Testis (tissue), 3 donors: Measurements from ENCODE around the gene FBLN1. TPM values are rescaled to one million over a fixed set of nuclear protein-coding genes. Genes with fewer than 3 reads are reported as not detected.

Experiments used
- DNase-seq: peaks from one replicate; pipeline ENCODE4 v3.0.0-alpha.2; 2019
- H3K27ac ChIP-seq, 2 donors: fragments of 200-600 bp; sonication (generic); one replicate each; pipeline ENCODE4 v1.5.1; 2019
- H3K27me3 ChIP-seq: fragments of 200-600 bp; sonication (generic); one replicate; pipeline ENCODE4 v1.5.1; 2019
- H3K36me3 ChIP-seq: fragments of 200-600 bp; sonication (generic); one replicate; pipeline ENCODE4 v1.5.1; 2017; ENCODE audit warnings: low read depth; ENCODE audit errors: missing control alignments
- H3K4me1 ChIP-seq: fragments of 200-600 bp; sonication (generic); one replicate; pipeline ENCODE4 v1.5.1; 2019
- H3K4me3 ChIP-seq, 2 donors: fragments of 200-600 bp; sonication (generic); one replicate each; pipeline ENCODE4 v1.5.1; 2017 to 2019
- H3K9me3 ChIP-seq: fragments of 200-600 bp; sonication (generic); one replicate; pipeline ENCODE4 v1.5.1; 2017
- POLR2A ChIP-seq: fragments of 450-650 bp; IDR thresholded peaks from one replicate; pipeline ENCODE4 v1.6.1; 2017; ENCODE audit warnings: antibody characterized with exemption, mild to moderate bottlenecking, moderate library complexity
- WGBS, 2 donors: methylation state at CpG; one replicate each; pipeline ENCODE4 v1.1.5; 2018; 5-methylcytosine and 5-hydroxymethylcytosine counted together
- intact Hi-C: fragments of 100-400 bp; cut with DNase I; formaldehyde crosslinking; loops from one replicate; pipeline ENCODE4 v1.15.1; 2023; ENCODE audit warnings: low total_unique reads
- polyA plus RNA-seq: library from polyadenylated mRNA; stranded (reverse); fragments of 350-450 nt; fragmentation: Illumina TruSeq; extraction: RNeasy Lipid Tissue Mini Kit (QIAGEN cat#74804); gene quantifications from one replicate; pipeline ENCODE4 v1.2.3, GENCODE V29; 2014; ENCODE audit warnings: low read depth, low replicate concordance; ENCODE audit not compliant: insufficient read depth
- total RNA-seq, 2 donors: library from RNA; depleted of rRNA; stranded (reverse); fragments of >200 nt; gene quantifications; one replicate each; pipeline ENCODE4 v1.2.3, GENCODE V29; 2016
- TF ChIP-seq, protein P1 (sequence below), 3 experiments: fragments of 450-650 bp in 2 of 3; fragments of 200-600 bp in 1 of 3; sonication (generic) in 1 of 3; IDR thresholded peaks; one replicate each; pipeline ENCODE4 v1.5.1; 2016 to 2019; ENCODE audit warnings: antibody characterized with exemption in 3 of 3, mild to moderate bottlenecking in 2 of 3, moderate library complexity in 1 of 3

Gene FBLN1
- total and polyA plus RNA-seq, 3 donors from 2014 or later = 32.4 to 154 (median 42.2) TPM

DNA sequence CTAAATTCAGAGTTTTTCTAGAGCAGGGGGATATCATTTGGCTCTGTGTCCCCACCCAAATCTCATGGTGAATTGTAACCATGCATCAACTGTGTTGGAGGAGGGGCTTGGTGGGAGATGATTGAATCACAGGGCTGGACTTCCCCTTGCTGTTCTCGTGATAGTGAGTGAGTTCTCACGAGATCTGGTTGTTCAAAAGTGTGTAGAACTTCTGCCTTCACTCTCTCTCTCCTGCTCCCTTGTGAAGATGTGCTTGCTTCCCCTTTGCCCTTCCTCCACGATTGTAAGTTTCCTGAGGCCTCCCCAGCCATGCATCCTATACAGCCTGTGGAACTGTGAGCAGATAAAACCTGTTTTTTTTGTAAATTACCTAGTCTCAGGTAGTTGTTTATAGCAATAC, 22.0 kb upstream of the FBLN1 start:
- peaks cover 21% of the 10 kb centered on the region for H3K4me1 ChIP-seq
- no peaks in the 10 kb centered on the region for H3K27me3 ChIP-seq
- H3K4me3 ChIP-seq = no peak overlapping the region
- H3K27ac ChIP-seq = no peak overlapping the region
- intact Hi-C loops = no loop called here
- TF ChIP-seq POLR2A = no peak
- TF ChIP-seq, protein P1, sequence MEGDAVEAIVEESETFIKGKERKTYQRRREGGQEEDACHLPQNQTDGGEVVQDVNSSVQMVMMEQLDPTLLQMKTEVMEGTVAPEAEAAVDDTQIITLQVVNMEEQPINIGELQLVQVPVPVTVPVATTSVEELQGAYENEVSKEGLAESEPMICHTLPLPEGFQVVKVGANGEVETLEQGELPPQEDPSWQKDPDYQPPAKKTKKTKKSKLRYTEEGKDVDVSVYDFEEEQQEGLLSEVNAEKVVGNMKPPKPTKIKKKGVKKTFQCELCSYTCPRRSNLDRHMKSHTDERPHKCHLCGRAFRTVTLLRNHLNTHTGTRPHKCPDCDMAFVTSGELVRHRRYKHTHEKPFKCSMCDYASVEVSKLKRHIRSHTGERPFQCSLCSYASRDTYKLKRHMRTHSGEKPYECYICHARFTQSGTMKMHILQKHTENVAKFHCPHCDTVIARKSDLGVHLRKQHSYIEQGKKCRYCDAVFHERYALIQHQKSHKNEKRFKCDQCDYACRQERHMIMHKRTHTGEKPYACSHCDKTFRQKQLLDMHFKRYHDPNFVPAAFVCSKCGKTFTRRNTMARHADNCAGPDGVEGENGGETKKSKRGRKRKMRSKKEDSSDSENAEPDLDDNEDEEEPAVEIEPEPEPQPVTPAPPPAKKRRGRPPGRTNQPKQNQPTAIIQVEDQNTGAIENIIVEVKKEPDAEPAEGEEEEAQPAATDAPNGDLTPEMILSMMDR (IDR thresholded peaks at IDR 0.05) = no peak
- H3K36me3 ChIP-seq = no peaks in the 10 kb centered on the region
- 79 to 86% methylated on average over 3 of the region's 3 CpGs for WGBS, 2 donors
- no peak for DNase-seq
- no peaks in the 10 kb centered on the region for H3K9me3 ChIP-seq

DNA sequence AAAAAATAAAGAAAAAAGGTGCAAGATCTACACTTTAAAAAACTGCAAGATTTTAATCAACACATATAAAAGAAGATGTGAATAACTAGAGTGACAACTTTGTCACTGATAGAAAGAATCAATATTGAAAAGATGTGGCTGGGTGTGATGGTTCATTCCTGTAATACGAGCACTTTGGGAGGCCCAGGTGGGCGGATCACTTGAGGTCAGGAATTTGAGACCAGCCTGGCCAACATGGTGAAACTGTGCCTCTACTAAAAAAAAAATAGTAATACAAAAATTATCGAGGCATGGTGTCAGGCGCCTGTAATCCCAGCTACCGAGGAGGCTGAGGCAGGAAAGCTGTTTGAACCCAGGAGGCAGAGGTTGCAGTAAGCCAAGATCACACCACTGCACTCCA, 21.0 kb upstream of the FBLN1 start:
- Histone ChIP-seq H3K9me3 (no peaks in the 10 kb centered on the region), H3K36me3 (no peaks in the 10 kb centered on the region), H3K27ac (no peak overlapping the region), H3K4me3 (no peak overlapping the region), H3K27me3 (no peaks in the 10 kb centered on the region), H3K4me1 (peaks cover 13% of the 10 kb centered on the region)
- no peak for DNase-seq
- WGBS, 2 donors = 94% methylated on average over 5 of the region's 5 CpGs
- no peak for TF ChIP-seq POLR2A
- TF ChIP-seq, protein P1 (IDR thresholded peaks at IDR 0.05) = no peak
- intact Hi-C loops = no loop called here

DNA sequence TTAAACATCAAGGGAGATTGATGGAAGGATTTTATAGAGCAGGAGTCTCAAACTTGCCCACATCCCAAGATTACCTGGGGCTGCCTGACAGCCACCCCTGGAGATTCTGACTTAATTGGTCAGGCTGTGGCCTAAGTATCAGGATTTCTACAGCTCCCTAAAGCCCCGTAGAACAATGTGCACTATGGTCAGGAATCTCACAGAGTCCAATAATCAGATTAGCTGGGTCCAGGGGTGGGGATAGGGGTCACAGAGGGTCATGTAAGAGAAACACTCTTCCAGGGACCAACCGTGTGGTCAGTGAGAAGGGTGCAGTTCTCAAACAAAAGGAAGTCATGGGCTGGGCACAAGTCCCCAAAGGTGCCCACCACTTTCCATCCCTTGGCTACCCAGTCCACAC, 20.5 kb upstream of the FBLN1 start:
- Histone ChIP-seq H3K27ac (no peak overlapping the region), H3K36me3 (no peaks in the 10 kb centered on the region), H3K4me1 (peaks cover 8% of the 10 kb centered on the region), H3K4me3 (no peak overlapping the region), H3K27me3 (no peaks in the 10 kb centered on the region), H3K9me3 (no peaks in the 10 kb centered on the region)
- no peak for TF ChIP-seq POLR2A
- TF ChIP-seq, protein P1 (IDR thresholded peaks at IDR 0.05) = no peak
- DNase-seq = no peak
- intact Hi-C loops = no loop called here
- 85 to 90% methylated on average over 2 of the region's 2 CpGs for WGBS, 2 donors

DNA sequence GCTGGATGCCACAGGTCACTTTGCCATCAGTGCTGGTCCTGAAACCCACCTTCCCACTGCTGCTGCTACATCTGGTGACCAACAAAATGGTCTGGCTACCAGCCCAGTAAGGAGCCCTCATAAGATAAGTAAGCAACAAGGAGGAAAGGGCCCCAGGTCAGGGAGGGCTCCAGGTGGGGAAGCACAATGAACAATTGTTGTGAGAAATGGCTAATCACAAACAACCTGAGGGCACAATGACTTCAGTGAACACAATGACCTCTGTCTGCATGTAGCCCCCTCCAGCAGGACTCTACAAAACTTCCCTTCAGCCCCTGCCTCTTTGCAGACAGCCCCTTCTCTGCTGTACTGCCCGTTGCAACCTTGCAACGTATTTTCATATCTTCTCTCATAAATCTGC, 19.4 kb upstream of the FBLN1 start:
- H3K4me1 ChIP-seq = peaks cover 3% of the 10 kb centered on the region
- no peak for DNase-seq
- TF ChIP-seq, protein P1 (IDR thresholded peaks at IDR 0.05) = no peak
- no peak for TF ChIP-seq POLR2A
- no peak overlapping the region for H3K4me3 ChIP-seq
- intact Hi-C loops = no loop called here
- no peaks in the 10 kb centered on the region for H3K27me3 ChIP-seq
- H3K36me3 ChIP-seq = no peaks in the 10 kb centered on the region
- H3K9me3 ChIP-seq = no peaks in the 10 kb centered on the region
- no peak overlapping the region for H3K27ac ChIP-seq
- WGBS, 2 donors = 78 to 85% methylated on average over 2 of the region's 2 CpGs

DNA sequence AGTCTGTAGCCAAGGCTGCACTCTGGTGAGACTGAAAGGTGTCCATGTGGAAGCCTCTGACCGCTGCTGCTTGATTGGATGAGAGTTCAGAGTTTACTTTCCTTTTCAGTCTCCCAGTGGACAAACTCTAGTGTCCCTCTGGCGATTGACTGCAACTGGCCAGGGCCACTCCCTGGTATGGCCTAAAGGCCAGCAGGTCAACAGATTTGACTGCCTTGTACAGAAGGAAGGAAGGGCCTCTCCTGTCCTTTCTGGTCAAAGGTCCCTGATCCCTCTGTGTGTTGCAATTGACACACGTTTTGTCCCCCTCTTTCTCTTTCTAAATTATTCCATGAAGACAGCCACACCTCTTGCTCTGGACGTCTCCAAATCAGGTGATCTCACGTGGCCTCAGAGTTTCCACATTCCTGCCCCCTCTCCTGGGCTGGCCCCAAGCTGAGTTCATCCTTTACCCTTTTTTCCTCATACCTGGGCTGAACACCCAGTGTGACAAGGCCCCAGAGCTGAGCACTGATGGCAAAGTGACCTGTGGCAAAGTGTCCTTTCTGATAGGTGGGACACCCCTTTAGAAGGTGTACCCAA, 18.7 kb upstream of the FBLN1 start:
- H3K36me3 ChIP-seq = no peaks in the 10 kb centered on the region
- no peak overlapping the region for H3K4me3 ChIP-seq
- no peaks in the 10 kb centered on the region for H3K4me1 ChIP-seq
- WGBS, 2 donors = 75 to 87% methylated on average over 5 of the region's 5 CpGs
- TF ChIP-seq, protein P1 (IDR thresholded peaks at IDR 0.05) = no peak
- no peak for TF ChIP-seq POLR2A
- no peak for DNase-seq
- no peaks in the 10 kb centered on the region for H3K9me3 ChIP-seq
- H3K27me3 ChIP-seq = no peaks in the 10 kb centered on the region
- intact Hi-C loops = no loop called here
- no peak overlapping the region for H3K27ac ChIP-seq
